Stimulated activated CD8-positive, alpha-beta memory T cell treated with anti-CD3 and anti-CD28 coated beads, Interleukin-4, amount 100 ng/mL, for 24 hours (primary cell): ENCODE data around the gene CRYZL1.

Source experiments
- DNase-seq: peaks from one replicate; pipeline ENCODE4 v3.0.0-alpha.2; 2020; ENCODE audit warnings: low read depth

The CRYZL1 gene

DNA sequence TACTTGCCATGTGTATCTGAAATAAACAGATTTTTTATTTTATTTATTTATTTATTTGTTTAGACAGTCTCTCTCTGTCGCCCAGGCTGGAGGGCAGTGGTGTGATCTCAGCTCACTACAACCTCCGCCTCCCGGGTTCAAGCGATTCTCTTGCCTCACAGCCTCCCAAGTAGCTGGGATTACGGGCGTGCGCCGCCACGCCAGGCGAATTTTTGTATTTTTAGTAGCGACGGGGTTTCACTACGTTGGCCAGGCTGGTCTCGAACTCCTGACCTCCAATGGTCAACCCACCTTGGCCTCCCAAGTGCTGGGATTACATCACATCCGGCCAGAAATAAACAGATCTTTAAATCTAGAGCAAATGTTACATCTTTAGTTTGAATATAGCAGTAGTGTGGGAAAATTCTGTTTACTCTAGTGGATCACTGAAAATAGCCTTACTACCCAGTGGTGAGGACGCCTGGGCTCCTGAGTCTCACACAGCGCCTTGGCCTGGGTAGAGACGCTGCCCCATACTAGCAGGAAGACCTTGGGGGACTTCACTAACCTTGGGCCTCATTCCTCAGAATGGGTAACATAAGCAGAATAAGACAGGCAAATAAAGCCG, 100.3 kb downstream of the CRYZL1 start:
- DNase-seq: no peak

DNA sequence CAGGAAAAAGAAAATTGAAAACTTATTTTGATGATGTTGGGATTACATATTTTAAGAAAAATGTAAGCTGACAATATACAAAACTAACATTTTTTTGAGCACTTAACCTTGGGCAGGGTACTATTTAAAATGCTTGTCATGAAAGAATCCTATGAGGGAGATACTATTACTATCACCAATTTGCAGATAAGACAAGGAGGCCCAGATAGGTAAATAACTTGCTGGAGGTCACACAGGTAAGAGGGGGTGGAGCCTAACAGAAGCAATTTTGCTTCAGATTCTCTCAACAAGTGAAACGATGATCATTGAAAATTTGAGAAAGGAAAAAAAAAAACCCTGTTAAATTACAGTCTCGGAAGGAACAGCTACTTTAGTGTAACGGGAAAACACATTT, 100.8 kb downstream of the CRYZL1 start:
- no peak for DNase-seq

DNA sequence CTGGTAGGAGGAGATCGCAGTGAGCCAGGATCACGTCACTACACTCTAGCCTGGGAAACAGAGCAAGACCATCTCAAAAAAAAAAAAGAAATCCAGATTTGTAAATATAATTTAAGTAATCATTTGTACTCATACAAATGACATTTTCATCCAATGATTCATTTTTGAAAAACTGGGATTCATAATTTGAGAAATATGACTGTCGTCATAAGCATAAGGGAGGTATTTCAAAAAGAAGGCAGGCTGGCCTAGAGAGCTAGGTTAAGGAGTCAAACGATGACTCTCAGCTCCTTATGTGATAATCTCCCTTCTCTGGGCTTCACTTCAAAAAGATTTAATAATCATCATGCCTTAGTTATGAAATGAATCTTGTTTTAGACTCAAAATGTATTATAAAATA, 101.9 kb downstream of the CRYZL1 start:
- no peak for DNase-seq
